GM18517 (cell line): ENCODE results near the gene SLC24A4.
"Not testable (repeated sequence)": the region's sequence is repeated elsewhere in the genome, so short reads cannot be mapped to it uniquely, and the experiment has no call there.

Experiments used
- ATAC-seq: cut with Tn5 transposase; IDR thresholded peaks from one replicate; pipeline ENCODE4 v1.9.1; 2021; ENCODE audit warnings: mild to moderate bottlenecking, moderate library complexity; ENCODE audit not compliant: unreplicated experiment

Gene SLC24A4

GRCh38 chr14:92398888-92399636 is 76.1 kb downstream of the SLC24A4 start:
- ATAC-seq = no peak

DNA sequence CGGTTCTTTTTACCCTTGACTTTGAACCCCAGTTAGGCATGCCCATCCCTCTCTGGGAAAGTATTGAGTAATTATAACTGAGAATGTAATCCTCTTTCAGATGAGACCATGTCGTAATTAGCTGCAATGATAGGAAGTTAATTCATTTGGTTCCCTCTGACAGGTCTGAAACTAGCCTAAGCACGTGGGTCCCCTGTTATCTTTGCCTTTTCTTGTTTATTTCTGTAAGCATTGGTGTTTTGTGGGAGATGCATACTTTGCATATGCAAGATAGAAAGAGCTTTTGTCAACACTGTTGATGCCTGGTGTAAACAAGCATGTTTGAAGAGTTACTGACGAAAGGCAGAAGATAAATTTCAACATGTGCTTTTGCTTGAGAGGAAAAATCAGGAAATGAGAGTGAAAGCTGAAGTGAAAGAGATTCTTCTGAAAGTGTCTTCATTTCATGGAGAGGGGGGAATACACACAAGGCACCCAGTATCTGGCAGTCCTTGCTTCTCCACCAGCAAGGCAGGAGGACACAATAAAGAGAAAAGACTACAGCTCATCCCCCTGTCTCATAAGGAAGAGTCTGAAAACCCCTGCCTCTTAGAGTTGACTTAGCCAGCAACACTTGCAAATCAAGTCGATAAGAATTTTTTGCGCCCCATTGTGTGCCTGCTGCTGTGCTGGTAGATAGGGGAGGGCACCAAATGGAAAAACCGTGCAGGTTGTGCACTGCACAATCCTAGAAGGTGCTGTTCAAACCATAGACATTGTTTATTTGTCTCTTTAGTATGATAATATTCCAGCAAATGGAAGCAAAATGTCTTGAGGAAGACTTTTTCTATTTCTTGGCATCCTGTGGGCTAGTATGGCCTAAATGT is 77.8 kb downstream of the SLC24A4 start:
- ATAC-seq = no peak

- ATAC-seq = no peak
These were observed 78.6 kb downstream of the SLC24A4 start for GRCh38 chr14:92401561-92401960.

DNA sequence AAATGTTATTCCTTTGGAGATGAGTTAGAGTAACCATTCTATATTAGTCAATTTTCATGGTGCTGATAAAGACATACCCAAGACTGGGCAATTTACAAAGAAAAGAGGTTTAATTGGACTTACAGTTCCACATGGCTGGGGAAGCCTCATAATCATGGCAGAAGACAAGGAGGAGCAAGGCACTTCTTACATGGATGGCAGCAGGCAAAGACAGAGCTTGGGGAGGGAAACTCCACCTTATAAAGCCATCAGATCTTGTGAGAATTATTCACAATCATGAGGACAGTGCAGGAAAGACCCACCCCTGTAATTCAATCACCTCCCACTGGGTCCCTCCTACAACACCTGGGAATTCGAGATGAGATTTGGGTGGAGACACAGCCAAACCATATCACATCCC is 79.5 kb downstream of the SLC24A4 start:
- not testable (repeated sequence) for ATAC-seq

DNA sequence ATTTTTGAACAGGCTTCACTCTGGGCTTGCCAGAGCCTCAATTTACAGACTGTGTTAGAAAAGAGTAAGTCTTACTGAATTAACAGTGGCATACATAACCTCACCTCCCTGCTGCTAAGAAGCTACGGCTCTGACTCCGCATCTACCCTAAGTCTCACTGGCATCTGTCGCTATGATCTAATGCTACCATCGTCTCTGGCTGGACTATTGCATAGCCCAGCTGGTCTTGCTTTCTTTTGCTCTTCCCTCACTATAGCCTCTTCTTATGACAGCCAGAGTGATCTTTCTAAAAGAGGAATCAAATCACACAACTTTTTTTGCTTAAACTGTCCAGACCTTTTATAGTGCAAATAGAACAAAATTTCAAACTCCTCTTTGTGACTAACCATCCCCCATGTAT is 81.1 kb downstream of the SLC24A4 start:
- no peak for ATAC-seq

- ATAC-seq = no peak
These were observed 81.5 kb downstream of the SLC24A4 start for GRCh38 chr14:92404421-92404820.

GRCh38 chr14:92404938-92405337 is 82.0 kb downstream of the SLC24A4 start:
- ATAC-seq = no peak

GRCh38 chr14:92407410-92407809 is 84.4 kb downstream of the SLC24A4 start:
- no peak for ATAC-seq

DNA sequence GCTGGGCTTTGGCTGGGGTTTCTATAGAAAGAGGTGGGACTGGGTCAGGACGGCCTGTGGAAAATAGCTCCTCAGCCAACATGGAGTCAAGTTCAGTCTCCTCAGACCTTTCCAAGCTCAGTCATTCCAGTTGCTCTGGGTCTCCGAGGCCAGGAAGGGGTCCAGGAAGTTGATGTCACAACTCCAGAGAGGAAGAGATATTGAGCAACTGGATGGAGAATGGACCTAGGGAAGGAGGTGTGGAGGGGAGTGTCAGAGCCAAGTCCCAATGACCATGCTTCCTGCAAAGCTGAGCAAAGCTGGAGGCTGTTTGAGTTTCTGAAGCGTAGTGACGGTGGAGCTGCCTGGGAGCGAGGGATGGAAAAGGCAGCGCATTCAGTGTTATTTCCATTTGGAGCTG is 86.1 kb downstream of the SLC24A4 start:
- no peak for ATAC-seq

GRCh38 chr14:92411135-92411534 is 88.2 kb downstream of the SLC24A4 start:
- ATAC-seq = no peak

GRCh38 chr14:92411941-92412340 is 89.0 kb downstream of the SLC24A4 start:
- ATAC-seq = no peak

- no peak for ATAC-seq
These were observed 89.9 kb downstream of the SLC24A4 start for GRCh38 chr14:92412912-92413311.

- no peak for ATAC-seq
These were observed 90.4 kb downstream of the SLC24A4 start for GRCh38 chr14:92413379-92413778.

DNA sequence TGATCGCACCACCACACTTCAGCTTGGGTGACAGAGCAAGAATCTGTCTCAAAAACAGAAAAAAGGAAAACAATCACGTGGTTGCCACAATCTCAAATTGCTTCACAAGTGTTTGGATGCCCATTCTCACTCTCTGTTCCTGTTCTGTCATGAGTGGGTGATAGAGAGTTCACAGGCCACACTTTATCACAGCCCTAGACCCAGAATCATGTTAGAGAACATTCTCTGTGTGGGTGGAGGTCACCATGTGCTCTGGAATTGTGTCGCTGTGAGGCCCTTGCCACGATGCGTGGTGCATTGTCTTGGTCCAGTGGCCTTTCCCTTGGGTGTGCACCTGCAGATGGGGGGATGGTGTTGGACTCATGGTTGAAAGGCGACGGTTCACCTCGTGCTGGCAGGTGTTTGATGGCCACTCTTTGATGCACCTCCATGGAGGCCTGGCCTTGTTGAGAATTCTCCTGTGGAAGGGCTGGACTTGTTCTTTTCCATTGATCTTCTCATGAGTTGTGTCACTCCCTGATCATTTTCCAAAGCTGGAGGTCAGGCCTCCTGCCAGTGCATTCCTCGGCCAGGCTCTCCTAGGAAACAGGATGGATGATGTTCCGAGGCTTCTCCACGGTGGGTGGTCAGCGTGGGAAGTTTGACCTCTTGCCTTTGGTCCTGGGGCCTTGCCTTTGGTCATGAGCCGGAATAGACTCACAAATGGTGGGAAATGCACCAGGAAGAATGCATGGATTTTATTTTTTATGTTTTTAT is 91.9 kb downstream of the SLC24A4 start:
- ATAC-seq = no peak

DNA sequence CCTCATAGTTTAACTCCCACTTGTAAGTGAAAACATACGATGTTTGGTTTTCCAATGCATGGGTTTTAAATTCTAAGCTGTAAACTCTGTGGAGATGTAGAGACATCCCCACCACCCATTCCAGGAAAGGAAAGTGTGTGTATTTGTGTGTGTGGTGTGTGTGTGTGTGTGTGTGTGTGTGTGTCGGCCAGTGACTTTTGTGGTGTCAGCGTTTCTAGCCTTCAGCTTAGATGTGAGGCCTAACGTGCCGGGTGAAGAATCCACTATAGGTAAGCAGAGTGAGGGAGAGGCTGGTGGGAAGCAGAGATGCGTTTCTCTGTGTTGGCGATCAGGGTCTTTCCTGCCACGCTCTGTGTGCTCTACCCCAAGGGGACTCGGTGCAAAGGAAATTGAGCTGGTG is 93.0 kb downstream of the SLC24A4 start:
- ATAC-seq = no peak

DNA sequence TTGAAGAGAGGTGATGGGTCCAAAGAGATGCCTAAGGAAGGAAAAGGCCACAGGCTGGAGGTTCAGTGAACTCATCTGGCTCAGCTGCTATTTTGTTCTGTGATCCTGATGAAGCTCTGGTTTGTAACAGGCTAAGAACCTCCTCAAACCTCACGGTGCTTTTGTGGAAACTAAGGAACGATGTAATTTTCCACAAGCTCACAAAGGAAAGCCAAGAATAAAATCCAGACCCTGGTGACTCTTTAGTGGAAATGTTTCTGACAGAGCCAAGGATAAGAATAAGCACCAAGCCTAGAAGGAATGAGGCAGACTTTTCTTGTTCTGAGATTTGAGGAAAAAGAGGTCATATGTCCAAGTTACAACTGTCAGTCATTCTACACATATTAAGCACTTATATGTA is 93.6 kb downstream of the SLC24A4 start:
- ATAC-seq = no peak

DNA sequence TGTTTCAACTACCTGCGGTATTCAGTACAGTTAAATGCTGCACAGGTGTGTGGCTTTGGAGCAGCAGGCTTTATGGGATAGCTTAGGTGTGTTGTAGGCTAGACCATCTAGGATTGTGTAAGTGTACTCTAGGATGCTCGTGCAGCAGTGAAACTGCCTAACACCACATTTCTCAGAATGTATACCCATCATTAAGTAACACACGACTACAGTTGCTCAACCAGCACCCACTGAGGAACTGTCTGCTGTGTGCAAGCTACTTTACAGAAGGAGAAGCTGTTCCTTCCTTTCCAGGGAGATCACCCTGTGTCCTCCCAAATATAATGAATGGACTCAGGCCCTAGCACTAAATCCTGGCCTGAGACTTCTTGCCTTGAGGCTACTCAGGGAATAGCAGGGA is 94.8 kb downstream of the SLC24A4 start:
- no peak for ATAC-seq

- no peak for ATAC-seq
These were observed 98.8 kb downstream of the SLC24A4 start for GRCh38 chr14:92421751-92422150.

DNA sequence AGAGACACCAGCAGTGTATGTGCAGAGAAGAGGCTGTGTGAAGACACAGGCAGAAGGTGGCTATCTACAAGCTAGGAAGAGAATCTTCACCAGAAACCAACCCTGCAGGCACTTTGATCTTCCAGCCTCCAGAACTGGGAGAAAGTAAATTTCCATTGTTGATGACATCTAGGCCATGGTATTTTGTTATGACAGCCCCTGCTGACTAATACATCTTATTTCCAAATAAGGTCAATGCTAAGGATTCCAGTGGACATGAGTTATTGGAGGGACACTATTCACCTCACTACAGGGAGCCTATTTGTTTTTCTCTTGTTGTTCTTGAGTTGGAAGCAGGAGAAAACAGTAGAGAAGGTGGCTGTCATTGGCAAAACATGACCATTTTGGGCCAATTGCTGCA is 102.1 kb downstream of the SLC24A4 start:
- no peak for ATAC-seq

DNA sequence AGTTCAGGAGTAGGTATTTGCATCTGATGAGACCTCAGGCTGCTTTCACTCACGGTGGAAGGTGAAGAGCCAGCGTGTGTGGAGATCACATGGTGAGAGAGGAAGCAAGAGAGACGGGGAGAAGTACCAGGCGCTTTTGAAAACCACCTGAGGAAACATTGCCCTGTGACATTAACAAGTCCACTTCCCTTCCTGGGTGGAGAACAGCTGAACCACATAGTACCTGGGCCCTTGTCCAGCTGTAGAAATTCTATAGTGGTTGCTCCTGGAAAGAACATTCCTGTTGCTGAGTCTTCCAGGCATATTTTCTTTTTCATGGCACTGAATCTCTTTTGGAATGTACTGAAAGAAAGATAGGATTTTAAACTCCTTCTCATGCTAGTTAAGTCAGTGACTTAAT is 103.3 kb downstream of the SLC24A4 start:
- no peak for ATAC-seq

GRCh38 chr14:92427096-92427495 is 104.1 kb downstream of the SLC24A4 start:
- ATAC-seq = no peak

DNA sequence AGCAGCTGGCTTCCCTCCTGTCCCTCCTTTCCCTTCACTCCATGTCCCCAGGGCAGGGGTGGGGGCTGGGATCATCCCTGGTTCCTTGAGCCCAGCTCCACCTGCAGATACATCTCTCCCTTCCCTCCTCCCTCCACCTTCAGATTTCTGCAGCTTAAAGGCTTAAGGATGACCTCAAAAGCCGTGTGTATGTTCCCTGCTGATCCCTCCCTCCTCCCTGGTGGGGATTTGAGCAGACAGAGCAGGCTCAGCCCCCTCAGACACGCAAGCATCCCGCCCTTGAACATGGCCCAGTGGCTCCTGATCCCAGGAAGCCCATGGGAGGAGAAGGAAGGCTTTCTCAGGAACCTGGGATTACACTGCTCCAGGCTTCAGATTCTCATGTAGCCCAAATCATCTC is 107.7 kb downstream of the SLC24A4 start:
- ATAC-seq = no peak
